Neutrophil (primary cell): ENCODE results near the gene IL31.

ENCODE experiments used
- H3K27ac ChIP-seq: fragments of 200-600 bp; sonication (generic); 2 replicates; pipeline ENCODE4 v1.5.1; 2016; ENCODE audit warnings: mild to moderate bottlenecking, moderate library complexity
- H3K27me3 ChIP-seq: fragments of 200-600 bp; sonication (generic); 2 replicates; pipeline ENCODE4 v1.6.0; 2016; ENCODE audit warnings: mild to moderate bottlenecking
- H3K36me3 ChIP-seq: fragments of 200-600 bp; sonication (generic); 2 replicates; pipeline ENCODE4 v1.5.1; 2017
- H3K4me1 ChIP-seq, 2 experiments: fragments of 200-600 bp in 1 of 2; sonication (generic) in 1 of 2; 1 replicate in 1 of 2; 2 replicates in 1 of 2; pipeline versions ENCODE4 v1.5.1 to v1.6.1; 2013 to 2016; ENCODE audit warnings: low read depth in 1 of 2, low read length in 1 of 2, mild to moderate bottlenecking in 1 of 2, moderate library complexity in 1 of 2; ENCODE audit not compliant: control insufficient read depth in 1 of 2, insufficient read depth in 1 of 2
- H3K4me3 ChIP-seq, 2 experiments: fragments of 200-600 bp in 1 of 2; sonication (generic) in 1 of 2; 1 replicate in 1 of 2; 2 replicates in 1 of 2; pipeline ENCODE4 v1.5.1; 2013 to 2016; ENCODE audit warnings: low read depth in 1 of 2, low read length in 1 of 2, mild to moderate bottlenecking in 1 of 2, moderate library complexity in 1 of 2
- H3K9me3 ChIP-seq: fragments of 200-600 bp; sonication (generic); 2 replicates; pipeline ENCODE4 v1.5.1; 2016
- CTCF ChIP-seq: fragments of 200-600 bp; sonication (generic); IDR thresholded peaks from 2 replicates; pipeline ENCODE4 v1.5.1; 2016; ENCODE audit warnings: antibody characterized with exemption

IL31 gene

DNA sequence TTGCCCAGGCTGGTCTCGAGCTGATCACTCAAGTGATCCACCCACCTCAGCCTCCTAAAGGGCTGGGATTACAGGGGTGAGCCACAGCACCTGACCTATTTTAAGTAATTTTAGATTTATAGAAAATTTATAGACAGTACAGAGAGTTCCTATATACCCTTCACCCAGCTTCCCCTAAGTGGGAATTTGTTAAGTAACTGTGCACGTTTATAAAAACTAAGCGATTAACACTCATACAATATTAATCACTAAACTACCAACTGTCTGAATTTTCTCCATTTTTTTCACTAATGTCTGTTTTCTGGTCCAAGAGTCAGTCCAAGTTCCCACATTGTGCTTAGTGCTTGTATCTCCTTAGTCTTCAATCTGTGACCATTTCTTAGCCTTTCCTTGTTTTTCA, 5.5 kb downstream of the IL31 start:
- Histone ChIP-seq H3K4me3 (no peak overlapping the region), H3K4me1 (no peaks in the 10 kb centered on the region), H3K27me3 (no peaks in the 10 kb centered on the region), H3K36me3 (no peaks in the 10 kb centered on the region), H3K27ac (no peak overlapping the region), H3K9me3 (no peaks in the 10 kb centered on the region)
- TF ChIP-seq CTCF = no peak

DNA sequence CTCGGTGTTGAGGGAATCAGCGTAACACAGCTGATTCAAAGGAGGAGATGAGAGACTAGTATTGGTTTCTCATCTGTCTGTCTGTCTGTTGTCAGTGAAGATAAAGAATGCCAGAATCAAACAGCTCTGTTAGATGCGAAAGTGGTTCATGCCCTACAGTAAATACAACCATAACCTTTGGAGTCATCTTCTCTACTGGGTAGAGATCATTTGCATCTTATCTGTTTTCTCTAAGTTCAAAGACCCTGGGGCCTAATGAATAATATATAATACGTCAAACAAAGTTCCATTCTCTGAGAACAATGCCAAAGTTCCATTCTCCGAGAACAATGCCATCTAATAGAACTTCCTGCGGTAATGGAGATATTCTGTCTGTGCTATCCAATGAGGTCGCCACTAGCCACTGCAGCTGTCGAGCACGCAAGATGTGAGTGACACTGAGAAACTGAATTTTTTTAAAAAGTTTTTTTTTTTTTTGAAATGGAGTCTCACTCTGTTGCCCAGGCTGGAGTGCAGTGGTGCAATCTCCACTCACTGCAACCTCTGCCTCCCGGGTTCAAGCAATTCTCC, 6.6 kb downstream of the IL31 start:
- H3K27ac ChIP-seq = no peak overlapping the region
- no peaks in the 10 kb centered on the region for H3K4me1 ChIP-seq
- no peaks in the 10 kb centered on the region for H3K9me3 ChIP-seq
- TF ChIP-seq CTCF = no peak
- H3K27me3 ChIP-seq = no peaks in the 10 kb centered on the region
- H3K4me3 ChIP-seq = no peak overlapping the region
- no peaks in the 10 kb centered on the region for H3K36me3 ChIP-seq

- Histone ChIP-seq H3K4me1 (no peaks in the 10 kb centered on the region), H3K27ac (no peak overlapping the region), H3K27me3 (no peaks in the 10 kb centered on the region), H3K4me3 (no peak overlapping the region), H3K9me3 (no peaks in the 10 kb centered on the region), H3K36me3 (no peaks in the 10 kb centered on the region)
- TF ChIP-seq CTCF = no peak
Measured at GRCh38 chr12:122166422-122167349, 7.3 kb downstream of the IL31 start.

DNA sequence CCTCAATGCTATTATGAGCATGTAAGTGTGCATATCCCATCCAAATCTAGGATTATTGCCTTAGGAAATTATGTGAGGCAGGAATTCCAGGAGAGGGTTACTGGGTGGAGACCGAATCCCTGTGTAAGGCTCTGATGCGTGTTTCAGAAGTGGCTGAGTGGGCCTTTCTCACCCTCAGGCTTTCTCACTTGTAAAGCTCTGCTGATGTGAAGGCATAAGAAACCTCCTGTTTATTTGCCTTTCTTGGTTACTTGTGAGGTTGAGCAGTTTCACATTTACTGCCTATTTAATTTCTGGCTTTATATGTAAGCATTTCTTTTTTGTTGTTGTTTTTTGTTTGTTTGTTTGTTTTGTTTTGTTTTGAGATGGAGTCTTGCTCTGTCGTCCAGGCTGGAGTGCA, 11.0 kb downstream of the IL31 start:
- TF ChIP-seq CTCF = no peak
- no peaks in the 10 kb centered on the region for H3K4me1 ChIP-seq
- H3K4me3 ChIP-seq = no peak overlapping the region
- no peaks in the 10 kb centered on the region for H3K36me3 ChIP-seq
- no peaks in the 10 kb centered on the region for H3K9me3 ChIP-seq
- no peak overlapping the region for H3K27ac ChIP-seq
- H3K27me3 ChIP-seq = no peaks in the 10 kb centered on the region

- TF ChIP-seq CTCF = no peak
- Histone ChIP-seq H3K4me3 (no peak overlapping the region), H3K27me3 (no peaks in the 10 kb centered on the region), H3K9me3 (no peaks in the 10 kb centered on the region), H3K27ac (no peak overlapping the region), H3K4me1 (no peaks in the 10 kb centered on the region), H3K36me3 (no peaks in the 10 kb centered on the region)
Measured at GRCh38 chr12:122161682-122162081, 12.3 kb downstream of the IL31 start.
